Activated T-cell treated with anti-CD3 and anti-CD28 coated beads for 48 hours (primary cell): ENCODE data around the gene CAMTA1.
"Not testable (repeated sequence)": the region's sequence is repeated elsewhere in the genome, so short reads cannot be mapped to it uniquely, and the experiment has no call there.

Source experiments
- DNase-seq: peaks from one replicate; pipeline ENCODE4 v3.0.0-alpha.2; 2020; ENCODE audit warnings: low read depth

CAMTA1 gene

DNA sequence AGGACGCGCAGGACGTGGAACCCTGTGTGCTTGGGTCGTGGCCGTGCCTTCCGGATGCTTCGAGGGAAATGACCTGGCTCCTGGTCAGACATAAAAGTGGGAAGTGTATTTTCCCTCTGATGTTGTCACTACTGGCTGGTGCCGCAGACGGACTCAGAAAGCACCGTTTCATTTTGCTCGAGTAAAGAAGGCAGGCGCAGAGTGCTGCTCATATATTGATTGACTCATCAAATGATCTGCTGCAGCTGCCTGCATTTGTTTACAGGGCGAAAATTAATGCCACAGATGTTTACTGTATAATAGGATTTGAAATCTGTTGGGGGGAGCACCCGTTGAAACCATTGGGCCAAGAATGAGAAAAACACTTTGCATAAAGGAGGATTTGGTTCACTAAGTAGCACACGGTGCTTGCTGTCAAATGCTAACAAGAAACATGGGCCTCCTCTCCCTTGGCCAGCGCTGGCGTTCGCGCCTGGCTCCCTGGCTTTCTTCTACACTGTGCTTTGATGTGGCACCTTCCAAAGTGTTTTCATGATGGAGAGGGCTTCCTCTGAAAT lies 365.5 kb downstream of the CAMTA1 start:
- no peak for DNase-seq

DNA sequence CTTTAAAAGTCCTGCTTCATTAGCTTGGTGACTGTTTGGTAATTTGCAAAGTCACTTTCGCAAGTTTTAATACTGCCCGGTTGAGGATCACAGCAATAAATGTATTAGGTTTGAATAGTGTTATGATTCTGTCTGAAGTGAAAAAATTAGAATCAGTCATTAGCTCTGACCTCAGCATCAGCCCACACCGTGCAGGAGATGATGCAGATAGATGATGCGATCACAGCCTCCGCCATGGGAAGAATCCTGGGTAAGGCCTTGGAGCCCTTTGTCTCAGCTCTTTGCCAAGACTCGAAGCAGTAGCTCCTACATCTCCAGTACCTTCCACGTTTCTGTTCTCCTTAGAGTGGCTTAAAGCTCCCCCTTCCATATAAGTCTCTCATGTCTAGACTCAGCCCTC lies 366.7 kb downstream of the CAMTA1 start:
- DNase-seq = no peak

DNA sequence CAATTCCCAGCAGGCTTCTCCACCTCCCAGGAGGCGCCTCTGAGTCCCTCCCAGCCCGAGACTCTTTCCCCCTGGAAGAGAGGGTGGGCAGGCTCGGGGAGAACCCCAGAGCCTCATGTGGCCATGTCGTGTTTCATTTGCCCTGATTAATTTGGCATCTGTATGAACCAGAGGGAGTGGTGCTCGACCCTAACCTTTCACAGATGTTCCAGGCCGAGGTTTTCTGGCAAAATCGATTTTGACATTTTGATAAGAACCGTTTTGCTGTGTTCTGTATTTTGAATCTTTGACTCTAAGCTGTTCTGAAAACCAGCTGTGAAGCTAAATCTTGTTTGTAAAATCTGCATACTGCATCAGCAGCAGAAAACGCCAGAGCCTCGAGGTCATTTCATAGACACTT lies 367.4 kb downstream of the CAMTA1 start:
- DNase-seq = no peak

DNA sequence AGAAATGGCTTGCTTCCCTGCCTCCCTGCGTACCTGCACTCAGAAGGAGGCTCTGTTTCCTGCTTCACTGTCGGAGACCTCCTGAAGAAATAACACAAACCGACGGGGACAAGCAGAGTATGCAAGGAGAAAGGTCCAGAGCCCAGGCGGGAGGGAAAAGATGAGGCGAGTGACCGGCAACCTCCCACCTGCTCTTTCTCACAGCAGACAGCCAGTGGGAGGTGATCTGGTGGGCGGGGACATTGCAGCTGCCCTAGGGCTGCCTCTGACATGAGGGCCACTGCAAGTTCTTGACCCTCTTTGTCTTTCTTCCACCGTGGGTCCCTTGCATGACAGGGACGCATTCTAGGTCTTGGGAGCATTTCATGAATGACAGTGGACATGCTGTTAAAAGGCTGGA lies 368.2 kb downstream of the CAMTA1 start:
- DNase-seq = no peak

DNA sequence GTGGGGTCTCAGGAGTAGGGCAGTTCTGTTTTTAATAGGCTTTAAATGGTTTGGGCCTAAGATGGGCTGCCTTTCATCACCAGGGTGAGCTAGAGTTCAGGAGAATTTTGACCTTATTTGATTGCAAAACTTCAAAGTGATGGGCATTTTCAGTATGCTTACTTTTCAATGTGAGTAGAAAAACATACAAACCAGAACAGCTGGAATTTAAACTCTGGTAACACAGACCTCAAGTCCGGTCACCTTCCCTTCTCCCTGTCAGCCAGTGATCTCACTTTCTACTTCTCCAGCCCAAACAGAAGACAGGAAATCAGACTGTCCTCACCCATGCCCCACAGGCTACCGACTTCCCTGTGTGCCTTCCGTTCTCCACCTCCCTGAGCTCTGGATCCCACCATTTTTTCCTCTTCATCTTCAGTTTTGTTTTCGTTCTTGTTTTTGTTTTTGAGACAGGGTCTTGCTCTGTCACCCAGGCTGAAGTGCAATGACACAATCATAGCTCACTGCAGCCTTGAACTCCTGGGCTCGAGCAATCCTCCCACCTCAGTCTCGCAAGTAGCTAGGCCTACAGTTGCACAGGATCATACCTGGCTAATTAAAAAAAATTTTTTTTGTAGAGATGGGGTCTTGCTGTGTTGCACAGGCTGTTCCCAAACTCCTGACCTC lies 374.0 kb downstream of the CAMTA1 start:
- DNase-seq = no peak

DNA sequence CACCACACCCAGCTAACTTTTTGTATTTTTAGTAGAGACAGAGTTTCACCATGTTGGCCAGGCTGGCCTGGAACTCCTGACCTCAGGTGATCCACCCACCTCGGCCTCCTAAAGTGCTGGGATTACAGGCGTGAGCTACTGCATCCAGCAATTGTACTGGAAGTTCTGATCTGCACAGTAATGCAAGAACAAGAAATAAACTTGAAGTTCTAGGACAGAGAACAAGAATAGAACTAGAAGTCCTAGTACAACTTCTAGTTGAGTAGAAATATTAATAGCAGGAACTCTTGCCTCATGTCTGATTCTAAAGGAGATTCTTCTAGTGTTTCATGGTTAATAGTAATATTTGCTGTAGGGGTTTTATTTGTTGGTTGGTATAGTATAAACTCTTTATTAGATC lies 383.3 kb downstream of the CAMTA1 start:
- DNase-seq = not testable (repeated sequence)

DNA sequence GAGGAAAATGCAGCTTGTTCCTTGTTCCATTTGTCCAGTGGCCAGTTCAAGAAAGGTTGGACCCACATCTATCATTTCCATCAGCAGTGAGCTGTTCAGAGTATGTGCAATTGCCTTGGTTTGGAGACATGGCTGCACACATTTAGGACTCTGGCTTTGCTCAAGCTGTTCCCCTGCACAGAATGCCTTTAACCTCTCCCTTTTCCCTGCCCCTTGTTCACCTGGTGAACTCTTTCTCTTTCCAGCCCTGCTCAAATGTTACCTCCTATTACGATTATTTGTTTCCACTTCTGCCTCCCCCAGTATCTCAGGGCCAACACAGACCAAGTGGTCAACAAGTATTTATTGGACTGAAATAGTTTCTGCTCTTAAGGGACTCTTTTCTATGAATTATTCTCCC lies 385.9 kb downstream of the CAMTA1 start:
- no peak for DNase-seq

DNA sequence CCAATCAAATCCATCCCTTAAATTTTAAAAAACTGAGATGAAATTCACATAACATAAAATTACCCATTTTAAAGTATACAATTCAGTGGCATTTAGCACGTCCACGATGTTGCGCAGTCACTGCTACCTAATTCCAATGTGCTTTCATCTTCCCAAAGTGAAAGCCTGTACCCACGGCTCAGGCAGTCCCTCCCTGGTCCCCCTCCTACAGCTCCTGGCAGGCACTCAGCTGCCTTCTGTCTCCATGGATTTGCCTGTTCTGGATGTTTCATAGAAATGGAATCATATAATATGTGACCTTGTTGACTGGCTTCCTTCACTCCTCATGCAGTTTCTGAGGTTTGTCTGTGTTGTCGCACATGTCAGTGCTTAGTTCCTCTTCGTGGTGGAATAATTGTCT lies 386.3 kb downstream of the CAMTA1 start:
- DNase-seq = no peak

DNA sequence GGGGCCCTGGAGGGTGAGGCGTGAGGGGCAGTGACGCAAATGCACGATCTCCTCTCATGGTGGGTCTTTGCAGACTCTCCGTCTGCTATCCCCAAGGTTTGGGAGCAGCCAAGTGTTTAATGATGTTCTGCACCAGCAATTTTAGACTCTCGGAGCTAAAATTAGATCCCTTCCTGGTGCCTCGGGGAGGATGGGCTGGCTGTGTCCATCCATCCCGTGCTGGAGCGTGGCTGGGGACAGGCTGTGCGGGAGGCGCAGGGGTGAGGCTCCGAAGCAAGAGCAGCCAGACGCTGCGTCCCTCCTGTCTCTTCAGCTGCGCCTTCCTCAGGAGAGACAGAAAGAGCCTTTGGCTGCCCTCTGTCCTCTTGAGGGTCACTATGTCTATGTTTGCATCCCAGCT lies 387.6 kb downstream of the CAMTA1 start:
- no peak for DNase-seq

DNA sequence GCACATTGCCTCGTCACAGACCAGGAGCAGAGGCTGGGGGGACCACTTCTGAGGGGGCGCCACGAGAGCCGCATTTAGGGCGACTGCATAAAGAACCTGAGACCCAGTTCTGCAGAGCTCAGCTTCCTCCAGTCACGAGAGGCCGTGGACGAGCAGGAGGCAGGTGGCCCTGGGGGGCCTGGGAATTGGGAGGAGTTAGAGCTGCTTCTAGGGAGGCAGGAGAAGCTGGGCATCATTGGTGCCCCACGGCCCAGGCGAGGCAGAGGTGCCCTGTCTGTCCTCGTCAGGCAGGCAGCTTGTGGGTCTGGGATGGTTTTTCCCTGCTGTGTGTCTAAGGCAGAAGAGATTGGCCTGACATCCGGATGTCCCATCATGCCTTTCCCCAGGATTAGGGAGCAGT lies 389.3 kb downstream of the CAMTA1 start:
- no peak for DNase-seq

DNA sequence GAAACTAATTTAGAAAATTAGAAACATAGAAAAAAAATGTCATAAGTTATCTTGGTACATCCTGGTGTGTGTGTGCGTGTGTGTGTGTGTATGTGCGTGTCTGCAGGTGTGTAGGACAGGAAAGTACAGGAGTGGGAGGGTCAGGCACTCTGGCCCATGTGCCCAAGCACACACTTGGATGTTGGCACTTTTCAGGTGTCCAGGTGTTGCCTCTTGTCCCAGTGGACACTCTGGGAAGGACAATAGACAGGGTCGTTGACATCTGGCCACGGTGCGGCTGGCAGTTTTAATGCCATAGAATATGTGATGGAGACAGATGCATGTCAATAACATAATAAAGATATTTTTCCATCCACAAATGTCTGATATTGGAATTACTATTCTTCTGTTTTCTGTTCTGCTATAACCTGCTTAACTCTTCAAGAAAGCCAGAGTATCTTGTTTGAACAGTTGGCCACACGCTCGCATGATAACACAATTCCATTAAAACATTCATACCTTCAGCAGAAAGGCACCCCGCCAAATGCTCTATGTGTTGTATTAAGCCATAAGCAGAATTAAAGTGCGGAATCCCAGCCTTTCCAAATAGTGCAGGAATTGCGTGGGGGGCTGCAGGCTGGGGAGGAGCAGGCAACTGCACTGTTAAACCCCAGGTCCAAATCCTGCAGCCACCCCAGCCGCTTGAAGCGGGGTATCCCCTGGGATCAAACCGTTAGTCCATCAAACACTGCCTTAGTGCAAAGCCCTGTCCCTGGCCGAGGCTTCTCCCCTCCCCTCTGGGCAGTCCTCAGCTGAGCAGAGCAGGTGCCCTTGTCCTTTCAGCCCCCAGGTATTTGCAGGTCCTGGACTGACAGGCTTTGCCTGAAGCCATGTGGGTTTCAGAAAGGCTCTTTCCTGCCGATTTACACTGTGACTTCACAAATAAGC lies 390.0 kb downstream of the CAMTA1 start:
- DNase-seq = no peak

DNA sequence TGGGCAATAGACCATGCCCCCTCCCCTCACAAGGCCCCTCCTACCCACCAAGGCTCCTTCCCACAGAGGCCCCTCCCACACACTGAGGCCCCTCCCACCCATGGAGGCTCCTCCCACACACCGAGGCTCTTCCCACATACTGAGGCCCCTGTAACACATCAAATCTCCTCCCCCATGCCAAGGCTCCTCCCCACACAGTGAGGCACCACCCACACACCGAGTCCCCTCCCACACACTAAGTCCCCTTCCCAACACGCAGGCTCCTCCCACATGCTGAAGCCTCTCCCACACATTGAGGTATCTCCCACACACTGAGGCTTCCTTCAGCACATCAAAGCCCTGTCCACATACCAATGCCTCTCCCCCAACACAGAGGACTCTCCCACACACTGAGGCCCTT lies 391.8 kb downstream of the CAMTA1 start:
- DNase-seq = no peak

DNA sequence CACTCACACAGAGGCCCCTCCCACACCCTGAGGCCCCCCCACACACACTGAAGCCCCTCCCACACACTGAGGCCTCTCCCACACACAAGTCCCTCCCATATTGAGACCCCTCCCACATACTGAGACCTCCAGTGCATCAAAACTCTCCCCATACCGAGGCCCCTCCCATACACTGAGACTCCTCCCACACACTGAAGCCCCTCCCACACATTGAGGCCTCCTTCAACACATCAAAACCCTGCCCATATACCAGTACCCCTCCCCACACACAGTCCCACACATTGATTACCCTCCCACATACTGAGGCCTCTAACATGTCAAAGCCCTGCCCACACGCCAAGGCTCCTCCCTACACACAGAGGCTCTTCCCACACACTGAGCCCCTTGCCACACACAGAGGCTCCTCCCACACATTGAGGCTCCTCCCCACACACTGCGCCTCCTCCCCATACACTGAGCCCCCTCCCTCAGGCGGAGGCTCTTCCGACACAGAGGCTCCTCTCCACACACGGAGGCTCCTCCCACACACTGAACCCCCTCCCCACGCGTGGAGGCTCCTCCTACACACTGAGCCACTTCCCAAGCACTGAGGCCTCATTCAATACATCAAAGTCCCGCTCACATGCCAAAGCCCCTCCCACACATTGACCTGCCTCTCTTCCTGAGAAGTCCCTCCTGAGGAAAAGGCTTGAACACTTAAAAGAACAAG lies 392.3 kb downstream of the CAMTA1 start:
- no peak for DNase-seq

DNA sequence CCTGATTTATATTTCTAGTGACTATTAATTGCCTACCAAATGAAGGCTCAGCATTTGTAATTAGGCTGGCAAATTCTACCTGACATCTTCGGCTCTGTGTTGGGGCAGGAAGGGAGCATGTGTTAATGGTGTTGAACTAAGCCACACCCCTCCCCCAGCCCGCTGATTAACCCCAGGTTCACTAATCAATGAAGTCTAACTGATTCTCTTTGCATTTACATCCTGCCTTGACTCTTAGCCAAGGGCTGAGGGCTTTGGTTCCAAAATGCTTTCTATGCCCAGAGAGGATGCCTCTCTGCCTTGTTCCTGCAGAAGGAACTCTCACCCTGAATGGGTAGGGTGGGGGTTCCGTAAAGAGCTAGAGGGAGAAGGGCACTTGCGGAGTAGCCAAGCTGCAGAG lies 393.1 kb downstream of the CAMTA1 start:
- DNase-seq = no peak

DNA sequence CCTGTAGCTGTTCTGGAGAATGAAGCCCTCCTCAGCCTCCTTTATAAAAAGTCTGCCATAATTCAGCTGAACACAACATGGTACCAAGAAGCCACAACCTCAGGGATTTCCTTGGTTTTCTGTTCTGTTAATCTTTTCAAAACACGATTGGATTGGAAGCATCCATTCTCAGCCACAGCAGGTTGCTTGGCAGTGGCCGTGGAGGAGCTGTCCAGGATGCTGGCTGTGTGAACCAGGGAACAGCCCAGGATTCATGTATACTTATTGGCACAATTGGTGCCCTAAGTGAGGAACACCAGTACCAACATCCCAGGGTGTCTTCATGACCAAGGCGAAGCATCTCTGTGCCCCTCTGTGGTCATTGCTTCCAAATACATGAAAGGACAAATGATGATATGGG lies 393.5 kb downstream of the CAMTA1 start:
- DNase-seq = no peak

DNA sequence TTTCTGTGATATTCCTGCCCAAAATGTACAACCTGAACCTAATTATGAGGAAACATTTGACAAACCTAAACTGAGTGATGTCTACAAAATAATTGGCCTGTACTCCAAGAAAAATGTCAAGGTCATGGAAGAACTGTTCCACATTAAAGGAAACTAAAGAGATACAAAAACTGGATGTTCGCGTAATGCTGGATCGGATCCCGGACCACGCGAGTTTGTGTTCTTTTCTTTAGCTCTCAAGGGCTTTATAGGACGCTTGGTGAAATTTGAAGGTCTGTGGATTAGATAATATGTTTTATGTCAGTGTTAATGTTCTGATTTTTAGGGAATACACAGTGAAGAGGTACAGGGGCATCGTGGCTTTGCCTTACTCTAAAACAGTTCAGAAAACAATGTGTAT lies 400.5 kb downstream of the CAMTA1 start:
- no peak for DNase-seq

DNA sequence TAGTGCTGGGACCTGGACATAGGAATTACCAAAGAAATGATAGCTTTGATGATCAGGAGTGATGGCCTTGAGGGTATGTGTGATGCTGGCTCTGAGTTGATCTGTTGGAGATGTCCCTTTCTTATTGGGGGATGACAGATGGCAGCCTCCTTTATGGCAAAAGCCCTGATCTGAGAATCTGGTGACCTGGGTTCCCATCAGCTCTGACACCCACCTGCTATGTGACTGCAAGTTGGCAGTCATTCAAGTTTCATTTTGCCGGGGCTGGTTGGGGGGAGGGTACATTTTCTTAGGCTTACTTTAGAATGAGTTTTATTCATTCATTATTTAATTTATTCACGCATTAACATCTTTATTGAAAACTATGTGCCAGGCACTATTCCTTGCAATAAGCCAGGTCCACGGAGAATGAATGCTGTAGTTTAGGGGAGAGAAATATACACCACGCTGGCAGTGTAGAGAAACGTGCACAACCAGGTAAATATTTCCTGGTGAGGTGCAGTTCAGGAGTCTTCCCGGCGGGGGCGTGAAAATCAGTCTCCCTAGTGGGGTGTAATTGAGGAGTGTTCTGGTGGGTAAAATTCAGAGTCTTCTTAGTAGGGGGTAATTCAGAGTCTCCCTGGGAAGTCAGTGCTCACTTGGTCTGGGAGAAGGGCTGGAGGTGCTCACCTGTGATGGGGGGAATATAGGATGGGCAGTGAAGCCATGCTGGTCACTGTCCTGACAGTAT lies 401.3 kb downstream of the CAMTA1 start:
- no peak for DNase-seq

DNA sequence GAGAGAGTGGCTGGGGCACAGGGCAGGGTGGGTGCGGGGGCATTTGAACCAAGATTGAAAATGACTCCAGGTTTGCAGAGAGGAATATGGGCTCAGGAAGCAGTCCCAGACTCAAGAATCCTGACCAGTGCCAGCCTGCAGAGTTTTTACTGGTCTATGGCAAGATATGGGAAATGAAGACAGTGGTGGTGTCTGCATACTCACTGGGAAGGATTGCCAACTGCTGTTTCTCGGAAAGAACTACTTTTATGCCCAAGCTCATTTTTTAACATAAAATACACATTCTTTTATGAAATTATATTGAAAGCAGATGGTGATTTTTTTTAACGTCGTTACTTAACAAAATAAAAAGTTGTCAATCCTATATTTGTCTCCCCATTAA lies 401.8 kb downstream of the CAMTA1 start:
- DNase-seq = no peak

DNA sequence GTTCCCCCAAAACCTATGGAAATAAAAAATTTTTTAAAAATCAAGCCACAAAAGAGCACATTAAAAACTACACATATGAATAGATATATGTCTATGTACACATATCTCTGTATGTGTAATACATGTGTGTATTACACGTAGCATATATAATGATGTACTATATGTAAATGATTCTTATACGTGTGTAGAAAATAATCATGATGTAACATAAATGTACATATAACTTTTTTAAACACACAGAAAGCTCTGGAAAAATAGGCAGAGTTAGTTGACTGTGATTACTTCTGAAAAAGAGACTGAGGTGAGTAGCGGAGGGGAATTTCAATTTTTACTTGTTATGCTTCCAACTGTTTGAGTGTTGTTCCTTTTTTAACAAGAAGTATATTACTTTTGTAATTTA lies 405.0 kb downstream of the CAMTA1 start:
- no peak for DNase-seq

DNA sequence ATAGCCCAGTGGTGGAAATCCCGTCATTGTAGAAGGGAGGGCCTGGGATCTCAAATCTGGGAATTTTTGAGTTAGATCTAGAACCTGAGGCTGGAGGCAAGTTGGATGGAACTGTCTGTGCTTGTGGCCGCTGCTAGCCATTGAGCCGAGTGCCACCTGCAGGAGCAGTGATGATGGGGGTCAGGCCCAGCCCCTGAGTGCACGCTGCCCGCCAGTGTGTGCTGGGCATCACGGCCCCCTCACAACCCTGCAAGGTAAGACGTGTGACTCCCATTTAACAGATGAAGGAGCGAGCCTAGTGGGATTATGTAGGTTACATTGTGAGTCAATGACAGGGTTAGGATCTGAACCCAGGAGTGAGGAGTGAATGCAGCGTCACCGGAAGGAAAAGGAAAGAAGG lies 407.2 kb downstream of the CAMTA1 start:
- no peak for DNase-seq

DNA sequence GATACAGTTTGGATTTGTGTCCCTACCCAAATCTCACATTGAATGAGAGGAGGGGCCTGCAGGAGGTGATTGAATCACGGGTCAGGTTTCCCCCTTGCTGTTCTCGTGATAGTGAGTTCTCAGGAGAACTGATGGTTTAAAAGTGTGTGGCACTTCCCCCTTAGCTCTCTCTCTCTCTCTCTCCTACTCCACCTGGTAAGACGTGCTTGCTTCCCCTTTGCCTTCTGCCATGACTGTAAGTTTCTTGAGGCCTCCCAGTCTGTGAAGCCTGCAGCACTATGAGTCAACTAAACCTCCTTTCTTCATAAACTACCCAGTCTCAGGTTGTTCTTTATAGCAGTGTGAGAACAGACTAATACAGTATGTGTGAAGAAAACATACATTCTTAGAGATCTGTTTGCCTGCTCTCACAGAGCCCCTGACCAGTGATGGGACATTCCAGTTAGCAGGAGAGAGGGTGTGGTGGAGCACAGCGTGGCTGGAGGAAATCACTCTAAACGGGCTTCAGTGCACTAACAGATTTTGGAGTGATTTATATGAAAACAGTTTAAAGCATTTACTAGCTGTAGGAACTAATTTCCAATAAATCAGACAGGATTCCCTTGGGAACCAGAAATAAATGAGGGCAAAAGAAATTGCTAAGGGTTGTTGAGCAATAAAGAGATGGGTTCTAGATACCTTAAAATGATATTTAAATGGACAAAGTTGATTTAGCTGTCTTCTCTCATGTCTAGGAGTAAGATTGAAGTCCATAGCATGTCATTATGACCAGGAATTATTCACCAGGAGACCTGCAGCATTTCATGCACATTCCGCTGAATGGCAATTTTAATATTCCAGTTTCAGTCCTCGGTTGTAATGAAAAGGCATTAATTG lies 411.0 kb downstream of the CAMTA1 start:
- no peak for DNase-seq
